GM12801 (cell line): ENCODE data around the gene SPECC1L.

Source experiments
- TF ChIP-seq, protein P1 (sequence below): IDR thresholded peaks from one replicate; pipeline ENCODE4 v1.5.1; 2011; ENCODE audit warnings: control low read depth; ENCODE audit not compliant: insufficient read length; ENCODE audit errors: extremely low read depth

SPECC1L gene

GRCh38 chr22:24417901-24418641 lies 147.4 kb downstream of the SPECC1L start:
- TF ChIP-seq, protein P1, sequence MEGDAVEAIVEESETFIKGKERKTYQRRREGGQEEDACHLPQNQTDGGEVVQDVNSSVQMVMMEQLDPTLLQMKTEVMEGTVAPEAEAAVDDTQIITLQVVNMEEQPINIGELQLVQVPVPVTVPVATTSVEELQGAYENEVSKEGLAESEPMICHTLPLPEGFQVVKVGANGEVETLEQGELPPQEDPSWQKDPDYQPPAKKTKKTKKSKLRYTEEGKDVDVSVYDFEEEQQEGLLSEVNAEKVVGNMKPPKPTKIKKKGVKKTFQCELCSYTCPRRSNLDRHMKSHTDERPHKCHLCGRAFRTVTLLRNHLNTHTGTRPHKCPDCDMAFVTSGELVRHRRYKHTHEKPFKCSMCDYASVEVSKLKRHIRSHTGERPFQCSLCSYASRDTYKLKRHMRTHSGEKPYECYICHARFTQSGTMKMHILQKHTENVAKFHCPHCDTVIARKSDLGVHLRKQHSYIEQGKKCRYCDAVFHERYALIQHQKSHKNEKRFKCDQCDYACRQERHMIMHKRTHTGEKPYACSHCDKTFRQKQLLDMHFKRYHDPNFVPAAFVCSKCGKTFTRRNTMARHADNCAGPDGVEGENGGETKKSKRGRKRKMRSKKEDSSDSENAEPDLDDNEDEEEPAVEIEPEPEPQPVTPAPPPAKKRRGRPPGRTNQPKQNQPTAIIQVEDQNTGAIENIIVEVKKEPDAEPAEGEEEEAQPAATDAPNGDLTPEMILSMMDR, result no peak

DNA sequence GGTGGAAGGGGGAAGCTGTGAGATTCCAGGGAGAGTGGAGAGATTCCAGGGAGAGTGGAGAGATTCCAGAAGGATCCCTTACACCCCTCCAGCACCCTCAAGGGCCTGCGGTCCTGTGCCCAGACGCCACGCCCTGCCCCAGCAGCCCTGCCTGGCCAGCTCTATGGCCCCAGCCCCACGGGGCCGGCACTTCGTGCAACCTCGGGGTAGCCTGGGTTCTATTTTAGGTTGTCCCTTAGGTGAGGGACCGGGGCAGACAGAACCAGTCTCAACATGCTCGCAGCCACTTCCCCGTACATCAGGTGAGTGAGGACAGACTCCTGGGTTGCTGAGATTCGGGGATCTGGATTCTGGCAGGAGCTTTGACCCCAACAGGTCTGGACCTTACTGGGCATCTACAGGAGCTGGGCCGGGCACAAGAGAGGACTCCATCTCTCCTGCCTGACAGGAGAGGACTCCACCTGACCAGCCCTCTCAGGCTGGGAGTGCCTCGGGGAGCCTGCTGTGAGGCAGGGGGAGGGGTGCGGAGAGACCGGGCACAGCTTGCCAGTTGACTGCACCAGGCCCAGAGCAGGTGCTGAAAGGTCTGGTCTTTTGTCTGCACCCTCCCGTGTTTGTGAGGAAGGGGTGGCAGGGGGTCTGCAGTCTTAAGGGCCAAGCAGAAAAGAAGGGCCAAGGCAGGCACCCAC lies 148.3 kb downstream of the SPECC1L start:
- TF ChIP-seq, protein P1, result no peak

GRCh38 chr22:24419475-24419850 lies 148.8 kb downstream of the SPECC1L start:
- TF ChIP-seq, protein P1, result no peak

- TF ChIP-seq, protein P1, result no peak
These were observed 149.7 kb downstream of the SPECC1L start for GRCh38 chr22:24420072-24420976.

- TF ChIP-seq, protein P1, result no peak
These were observed 150.3 kb downstream of the SPECC1L start for GRCh38 chr22:24420977-24421343.

- TF ChIP-seq, protein P1, result no peak
These were observed 150.8 kb downstream of the SPECC1L start for GRCh38 chr22:24421428-24421931.

DNA sequence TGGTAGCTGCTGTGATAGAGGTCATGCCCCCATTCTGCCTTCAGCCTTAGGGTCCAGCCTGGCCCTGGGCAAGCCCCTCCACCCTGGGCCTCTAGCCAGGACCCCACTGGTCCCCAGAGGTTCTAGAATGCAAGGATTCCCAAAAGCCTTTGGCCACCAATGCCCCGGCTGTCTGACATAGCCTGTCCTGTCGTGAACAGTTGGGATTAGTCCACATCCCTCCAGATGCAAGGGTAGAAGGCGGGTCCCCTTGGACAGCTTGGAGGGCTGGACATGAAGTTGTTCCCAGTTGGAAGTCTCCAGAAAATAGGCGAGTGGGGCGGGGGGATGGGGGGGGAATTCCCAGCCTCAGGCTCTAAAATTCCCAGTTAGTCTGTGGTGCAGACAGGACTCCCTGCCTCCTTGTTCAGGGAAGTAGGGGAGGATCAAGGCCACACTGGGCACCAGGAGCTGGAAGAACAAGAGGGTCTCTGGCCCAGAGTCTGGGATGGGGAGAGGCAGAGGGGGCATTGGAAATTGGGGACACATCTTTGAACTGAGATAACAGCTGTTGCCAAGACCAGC lies 151.6 kb downstream of the SPECC1L start:
- TF ChIP-seq, protein P1, result no peak
